ENCODE measurements around the gene SPECC1. TPM values are rescaled to one million over a fixed set of nuclear protein-coding genes. Genes with fewer than 3 reads are reported as not detected.

Gene SPECC1
- total RNA-seq, 3 donors from 2014 or later = 36.4 to 59.0 (median 51.8) TPM

DNA sequence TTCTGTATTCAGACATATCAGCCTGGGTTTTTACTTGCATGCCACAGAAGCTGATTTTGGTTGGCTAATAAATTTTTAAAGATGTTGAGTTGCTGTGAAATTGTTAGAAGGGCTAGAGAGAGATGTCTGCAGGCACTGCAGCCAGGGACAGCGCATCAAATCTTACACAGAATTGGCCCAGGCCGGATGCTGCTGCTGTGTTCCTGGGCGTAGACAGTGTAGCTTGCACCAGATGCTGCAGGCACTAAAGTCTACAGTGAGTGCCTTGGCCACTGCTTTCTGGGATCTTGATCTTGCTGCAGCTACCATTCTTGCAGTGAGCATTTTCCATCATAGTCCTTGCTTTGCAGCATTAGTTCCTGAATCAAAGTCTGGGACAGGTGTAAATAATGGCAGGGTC lies 169.9 kb downstream of the SPECC1 start:
- Histone ChIP-seq H3K9me3 (no peaks in the 10 kb centered on the region), H3K4me1 (no peaks in the 10 kb centered on the region), H3K27ac (no peak overlapping the region), H3K27me3 (no peaks in the 10 kb centered on the region), H3K4me3 (no peak overlapping the region), H3K36me3 (no peaks in the 10 kb centered on the region)
- no peak for TF ChIP-seq CTCF (IDR thresholded peaks at IDR 0.05)
- TF ChIP-seq POLR2AphosphoS5 (IDR thresholded peaks at IDR 0.05) = no peak
- DNase-seq (ENCODE audit: low spot score in 2 of 2) = no peak
- intact Hi-C loops (cut with DNase I; ENCODE audit: low total_unique reads) = no loop called here

DNA sequence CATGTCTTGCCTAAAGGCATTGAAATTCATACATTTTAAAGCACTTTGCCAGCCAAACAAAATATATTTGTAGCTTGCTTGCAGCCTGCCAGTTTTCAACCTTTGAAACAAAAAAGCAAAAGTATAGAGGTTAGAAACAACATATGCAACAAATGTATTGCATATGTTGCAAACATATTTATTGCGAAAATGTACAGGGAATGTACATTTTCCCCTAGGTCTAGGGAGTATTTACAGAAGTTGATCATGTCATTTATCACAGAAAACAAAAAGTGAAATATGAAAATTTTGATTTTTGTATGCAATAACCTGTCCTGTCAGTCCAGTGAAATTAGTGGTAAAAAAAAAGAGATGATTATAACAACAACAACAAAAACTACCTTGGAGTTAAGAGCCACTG lies 171.5 kb downstream of the SPECC1 start:
- H3K36me3 ChIP-seq = no peaks in the 10 kb centered on the region
- no peaks in the 10 kb centered on the region for H3K9me3 ChIP-seq
- H3K27me3 ChIP-seq = no peaks in the 10 kb centered on the region
- intact Hi-C loops (cut with DNase I; ENCODE audit: low total_unique reads) = no loop called here
- no peak for TF ChIP-seq POLR2A (IDR thresholded peaks at IDR 0.05)
- no peak for TF ChIP-seq CTCF (IDR thresholded peaks at IDR 0.05)
- no peak for TF ChIP-seq POLR2AphosphoS5 (IDR thresholded peaks at IDR 0.05)
- no peak for DNase-seq (ENCODE audit: low spot score in 2 of 2)
- no peaks in the 10 kb centered on the region for H3K4me1 ChIP-seq
- H3K27ac ChIP-seq = no peak overlapping the region
- no peak overlapping the region for H3K4me3 ChIP-seq

- no peak for TF ChIP-seq POLR2AphosphoS5 (IDR thresholded peaks at IDR 0.05)
- no peak for TF ChIP-seq POLR2A (IDR thresholded peaks at IDR 0.05)
- TF ChIP-seq CTCF (IDR thresholded peaks at IDR 0.05) = no peak
- H3K36me3 ChIP-seq = no peaks in the 10 kb centered on the region
- H3K4me1 ChIP-seq = no peaks in the 10 kb centered on the region
- H3K9me3 ChIP-seq = no peaks in the 10 kb centered on the region
- DNase-seq (ENCODE audit: low spot score in 2 of 2) = no peak
- no peak overlapping the region for H3K27ac ChIP-seq
- intact Hi-C loops (cut with DNase I; ENCODE audit: low total_unique reads) = no loop called here
- no peaks in the 10 kb centered on the region for H3K27me3 ChIP-seq
- no peak overlapping the region for H3K4me3 ChIP-seq
Measured at GRCh38 chr17:20184181-20184580, 175.0 kb downstream of the SPECC1 start.

- intact Hi-C loops (cut with DNase I; ENCODE audit: low total_unique reads) = no loop called here
- Histone ChIP-seq H3K27me3 (no peaks in the 10 kb centered on the region), H3K4me3 (no peak overlapping the region), H3K36me3 (no peaks in the 10 kb centered on the region), H3K27ac (no peak overlapping the region), H3K4me1 (no peaks in the 10 kb centered on the region), H3K9me3 (no peaks in the 10 kb centered on the region)
- no peak for TF ChIP-seq CTCF (IDR thresholded peaks at IDR 0.05)
- no peak for TF ChIP-seq POLR2AphosphoS5 (IDR thresholded peaks at IDR 0.05)
- no peak for TF ChIP-seq POLR2A (IDR thresholded peaks at IDR 0.05)
- DNase-seq (ENCODE audit: low spot score in 2 of 2) = no peak
Measured at GRCh38 chr17:20184977-20185619, 175.9 kb downstream of the SPECC1 start.

GRCh38 chr17:20187049-20187448 lies 177.9 kb downstream of the SPECC1 start:
- Histone ChIP-seq H3K4me1 (no peaks in the 10 kb centered on the region), H3K4me3 (no peak overlapping the region), H3K36me3 (no peaks in the 10 kb centered on the region), H3K27me3 (no peaks in the 10 kb centered on the region), H3K27ac (no peak overlapping the region), H3K9me3 (no peaks in the 10 kb centered on the region)
- intact Hi-C loops (cut with DNase I; ENCODE audit: low total_unique reads) = no loop called here
- DNase-seq (ENCODE audit: low spot score in 2 of 2) = no peak
- TF ChIP-seq POLR2A (IDR thresholded peaks at IDR 0.05) (no peak), POLR2AphosphoS5 (IDR thresholded peaks at IDR 0.05) (no peak), CTCF (IDR thresholded peaks at IDR 0.05) (no peak)

Measured in breast epithelium (tissue), 4 donors.